Hepatic stellate cell (primary cell): ENCODE measurements around the gene NOP53.
A peak's percentile ranks its signal among the peaks of the same experiment; 100 is the strongest.
"Not testable (repeated sequence)": the region's sequence is repeated elsewhere in the genome, so short reads cannot be mapped to it uniquely, and the experiment has no call there.

Source experiments
- DNase-seq: peaks from one replicate; pipeline ENCODE4 v3.0.0; 2011; ENCODE audit warnings: low spot score

Gene NOP53

GRCh38 chr19:47718415-47719046, 26.8 kb upstream of the NOP53 start:
- not testable (repeated sequence) for DNase-seq

DNA sequence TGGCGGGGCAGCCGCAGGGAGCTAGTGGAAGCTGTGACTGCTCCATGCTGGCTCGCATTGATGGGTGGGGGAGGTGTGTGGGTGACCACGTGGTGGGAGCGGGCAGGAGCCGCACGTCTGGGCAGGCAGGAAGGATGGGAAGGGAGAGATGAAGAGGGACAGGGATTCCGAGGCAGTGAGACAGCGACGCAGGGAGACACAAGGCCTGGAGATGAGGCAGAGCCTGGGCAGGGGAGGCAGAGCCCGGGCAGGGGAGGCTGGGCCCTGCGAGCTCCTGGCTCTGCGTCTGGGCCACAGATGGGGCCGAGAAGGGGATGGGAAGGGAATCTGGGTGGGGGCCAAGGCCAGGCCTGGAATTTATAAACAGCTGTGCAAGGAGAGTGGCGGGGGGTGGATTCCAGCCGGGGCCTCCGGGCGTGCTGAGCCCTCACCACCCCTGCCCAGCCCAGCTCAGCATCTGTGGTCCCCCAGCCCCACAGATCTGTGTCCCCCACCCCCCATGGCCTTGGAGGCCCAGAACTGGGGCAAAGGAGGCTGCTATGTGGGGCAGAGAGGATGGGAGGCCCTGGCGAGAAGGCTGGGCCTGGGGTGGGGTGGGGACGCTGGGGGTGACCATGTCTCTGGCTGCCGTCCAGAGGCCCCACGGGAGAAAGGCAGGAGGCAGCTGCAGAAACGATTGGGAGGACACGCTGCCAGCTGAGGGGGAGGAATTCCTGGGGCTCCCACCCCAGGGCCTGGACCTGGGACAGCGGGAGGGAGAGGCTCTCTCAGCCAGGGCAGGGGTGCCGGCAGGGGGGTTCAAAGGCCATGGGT, 26.1 kb upstream of the NOP53 start:
- peak; percentile 95 for DNase-seq

DNA sequence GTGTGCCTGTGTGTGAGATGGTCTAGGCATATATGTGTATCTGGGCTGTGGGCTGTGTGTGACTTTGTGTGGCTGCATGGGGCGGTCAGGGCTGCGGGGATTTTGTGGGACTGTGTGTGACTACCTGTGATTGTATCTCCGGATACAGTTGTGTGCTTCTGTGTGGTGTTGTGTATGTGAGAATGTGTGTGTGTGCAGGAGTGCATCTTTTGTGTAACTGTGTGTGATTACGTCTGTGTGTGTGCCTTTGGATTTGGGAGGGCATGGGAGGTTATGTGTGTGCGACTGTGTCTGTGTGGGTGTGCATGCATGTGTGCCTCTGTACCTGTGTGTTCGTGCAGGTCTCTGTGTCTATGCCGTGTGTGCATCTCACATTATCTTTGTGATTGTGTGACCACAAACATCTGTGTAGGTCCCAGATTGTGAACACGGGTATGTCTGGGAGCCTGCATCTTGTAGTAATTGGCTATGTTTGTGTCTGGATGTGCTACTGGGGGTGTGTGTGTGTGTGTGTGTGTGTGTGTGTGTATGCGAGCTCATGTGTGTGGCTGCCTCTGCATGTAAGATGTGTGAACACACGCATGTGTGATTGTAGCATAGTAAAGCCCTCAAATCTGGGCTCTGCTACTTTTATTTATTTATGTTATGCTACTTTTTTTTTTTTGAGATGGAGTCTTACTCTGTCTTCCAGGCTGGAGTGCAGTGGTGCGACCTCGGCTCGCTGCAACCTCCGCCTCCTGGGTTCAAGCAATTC, 24.5 kb upstream of the NOP53 start:
- DNase-seq: no peak

DNA sequence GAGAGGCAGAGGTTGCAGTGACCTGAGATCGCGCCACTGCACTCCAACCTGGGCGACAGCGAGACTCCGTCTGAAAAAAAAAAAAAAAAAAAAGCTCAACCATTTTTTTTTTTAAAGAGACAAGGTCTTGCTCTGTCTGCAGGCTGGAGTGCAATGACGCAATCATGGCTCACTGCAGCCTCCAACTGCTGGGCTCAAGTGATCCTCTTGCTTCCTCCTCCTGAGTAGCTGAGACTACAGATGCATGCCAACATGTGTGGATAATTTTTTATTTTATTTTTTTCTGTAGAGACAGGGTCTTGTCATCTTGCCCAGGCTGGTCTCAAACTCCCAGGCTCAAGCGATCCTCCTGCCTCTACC, 21.8 kb upstream of the NOP53 start:
- DNase-seq: no peak

- no peak for DNase-seq
Observed at GRCh38 chr19:47725759-47726401, 19.5 kb upstream of the NOP53 start.

DNA sequence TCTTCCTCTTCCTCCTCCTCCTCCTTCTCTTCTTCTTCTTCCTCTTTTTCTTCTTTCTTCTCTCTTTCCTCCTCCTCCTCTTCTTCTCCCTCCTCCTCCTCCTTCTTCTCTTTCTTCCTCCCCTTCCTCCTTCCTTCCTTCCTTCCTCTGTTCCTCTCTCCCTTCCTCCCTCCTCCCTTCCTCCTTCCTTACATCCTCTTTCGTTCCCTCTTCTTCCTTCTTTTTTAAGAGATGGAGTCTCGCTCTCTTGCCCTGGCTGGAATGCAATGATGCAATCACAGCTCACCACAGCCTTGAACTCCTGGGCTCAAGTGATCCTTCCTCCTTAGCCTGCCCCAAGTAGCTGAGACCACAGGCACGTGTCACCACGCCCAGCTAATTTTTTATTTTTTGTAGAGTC, 18.9 kb upstream of the NOP53 start:
- no peak for DNase-seq

GRCh38 chr19:47728295-47728694, 17.1 kb upstream of the NOP53 start:
- DNase-seq: not testable (repeated sequence)

GRCh38 chr19:47729468-47729798, 15.9 kb upstream of the NOP53 start:
- DNase-seq: peak; percentile 89

DNA sequence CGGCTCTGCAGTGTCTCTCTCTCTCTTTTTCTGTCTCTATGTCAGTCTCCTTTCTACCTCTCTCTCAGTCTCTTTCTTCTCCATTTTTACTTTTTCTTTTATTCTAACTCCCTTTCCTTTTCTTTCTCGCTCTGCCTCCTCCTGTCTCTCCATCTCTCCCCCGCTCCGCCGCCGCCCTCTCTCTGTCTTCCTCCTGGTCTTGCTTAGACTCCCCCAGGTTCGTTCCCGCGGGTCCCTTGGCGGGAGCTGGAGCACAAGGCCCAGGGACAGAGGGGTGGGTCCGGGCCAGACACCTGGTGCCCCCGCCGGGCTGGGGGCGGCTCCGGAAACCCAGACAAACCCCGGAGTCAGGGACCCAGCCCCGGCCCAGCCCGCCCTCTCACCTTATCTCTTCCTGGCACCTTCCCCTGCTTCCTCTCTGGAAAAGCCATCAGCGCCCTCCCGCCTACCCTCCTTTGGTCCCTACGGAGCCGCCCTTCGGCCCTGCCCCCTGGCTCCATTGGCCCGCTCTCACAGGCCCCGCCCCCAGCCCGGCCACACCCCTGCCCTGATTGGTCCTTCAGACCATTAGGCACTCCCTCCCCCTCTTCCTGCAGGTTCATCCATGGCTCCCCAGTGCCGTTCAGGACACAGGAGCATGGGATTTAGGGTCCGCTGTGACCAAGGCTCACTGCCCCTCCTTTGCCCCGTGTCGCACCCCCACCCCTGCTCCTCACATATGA, 15.4 kb upstream of the NOP53 start:
- DNase-seq: peak; percentile 12

GRCh38 chr19:47730521-47730889, 14.8 kb upstream of the NOP53 start:
- DNase-seq: no peak

DNA sequence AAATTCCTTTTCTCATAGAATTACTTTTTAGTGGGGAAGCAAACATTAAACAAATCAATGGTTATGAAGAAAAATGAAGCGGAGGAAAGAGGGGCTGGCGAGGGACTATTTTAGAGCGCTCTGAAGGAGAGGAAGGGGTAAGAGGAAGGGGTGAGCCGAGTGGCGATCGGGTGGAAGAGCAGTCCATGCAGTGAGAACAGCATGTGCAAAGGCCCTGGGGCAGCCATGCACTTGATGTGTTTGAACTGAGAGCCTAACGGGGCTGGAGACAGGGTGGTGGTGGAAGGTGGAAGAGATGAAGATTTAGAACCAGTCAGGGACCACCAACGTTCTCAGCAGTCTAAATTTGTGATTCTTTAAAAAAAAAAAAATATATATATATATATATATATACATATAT, 14.4 kb upstream of the NOP53 start:
- DNase-seq: no peak

- DNase-seq: no peak
Observed at GRCh38 chr19:47735131-47735530, 10.2 kb upstream of the NOP53 start.

- DNase-seq: no peak
Observed at GRCh38 chr19:47740866-47741519, 4.4 kb upstream of the NOP53 start.

GRCh38 chr19:47741544-47742140, 3.7 kb upstream of the NOP53 start:
- no peak for DNase-seq

GRCh38 chr19:47742634-47743033, 2.7 kb upstream of the NOP53 start:
- peak; percentile 52 for DNase-seq

GRCh38 chr19:47746129-47746528, 783 bp downstream of the NOP53 start:
- DNase-seq: not testable (repeated sequence)

- no peak for DNase-seq
Observed at GRCh38 chr19:47749326-47749725, 4.0 kb downstream of the NOP53 start.

DNA sequence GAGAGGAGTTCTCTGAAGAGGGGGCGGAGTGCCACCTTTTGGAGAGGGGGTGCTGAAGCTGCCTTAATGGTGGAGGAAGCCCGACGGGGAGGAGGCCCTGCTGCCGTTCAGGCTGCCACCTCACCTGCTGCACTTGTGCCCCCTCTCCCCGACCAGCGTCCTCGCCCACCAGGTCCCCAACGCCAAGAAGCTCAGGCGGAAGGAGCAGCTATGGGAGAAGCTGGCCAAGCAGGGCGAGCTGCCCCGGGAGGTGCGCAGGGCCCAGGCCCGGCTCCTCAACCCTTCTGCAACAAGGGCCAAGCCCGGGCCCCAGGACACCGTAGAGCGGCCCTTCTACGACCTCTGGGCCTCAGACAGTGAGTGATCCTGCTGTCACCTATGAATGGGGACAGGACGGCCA, 5.4 kb downstream of the NOP53 start:
- DNase-seq: no peak

DNA sequence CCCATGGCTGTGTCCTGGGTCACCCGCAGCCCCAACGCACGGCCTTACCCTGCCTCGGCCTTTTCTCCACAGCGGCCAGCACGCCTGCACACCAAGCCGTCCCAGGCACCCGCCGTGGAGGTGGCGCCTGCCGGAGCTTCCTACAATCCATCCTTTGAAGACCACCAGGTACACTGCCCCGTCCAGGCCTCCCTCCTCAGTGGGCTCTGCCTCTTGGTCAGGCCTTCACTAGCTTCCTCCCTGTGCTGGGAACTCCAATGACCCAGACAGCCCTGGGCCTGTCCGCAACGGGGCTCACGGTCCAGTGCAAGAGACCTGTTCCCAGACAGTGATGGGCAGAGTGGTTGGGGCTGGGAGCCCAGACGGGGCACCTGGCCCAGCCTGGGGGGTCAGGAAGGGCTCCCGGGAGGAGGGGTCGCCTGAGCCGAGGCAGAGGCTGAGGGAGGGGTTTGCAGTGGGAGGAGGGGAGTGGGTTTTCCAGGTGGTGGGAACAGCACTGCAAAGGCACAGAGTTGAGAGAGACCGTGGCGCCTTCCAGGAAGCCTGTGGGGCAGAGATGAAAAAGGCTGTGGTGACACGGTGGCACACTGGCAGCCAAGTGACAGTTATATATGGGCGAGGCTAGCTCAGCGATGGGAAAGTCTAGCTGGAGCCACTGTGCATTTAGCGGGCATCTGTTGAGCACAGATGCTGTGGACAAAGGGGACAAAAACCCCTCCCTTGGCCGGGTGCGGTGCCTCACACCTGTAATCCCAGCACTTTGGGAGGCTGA, 7.3 kb downstream of the NOP53 start:
- no peak for DNase-seq
